NCI-H82 treated with DMSO at 0.1 percent for 48 hours (cell line): Measurements from ENCODE around the gene INTS13.
"Not testable (repeated sequence)": the region's sequence is repeated elsewhere in the genome, so short reads cannot be mapped to it uniquely, and the experiment has no call there.

Source experiments
- DNase-seq: peaks from one replicate; lab custom pipeline; 2025; ENCODE audit not compliant: unreplicated experiment; lab: John Stamatoyannopoulos, UW

INTS13 gene

DNA sequence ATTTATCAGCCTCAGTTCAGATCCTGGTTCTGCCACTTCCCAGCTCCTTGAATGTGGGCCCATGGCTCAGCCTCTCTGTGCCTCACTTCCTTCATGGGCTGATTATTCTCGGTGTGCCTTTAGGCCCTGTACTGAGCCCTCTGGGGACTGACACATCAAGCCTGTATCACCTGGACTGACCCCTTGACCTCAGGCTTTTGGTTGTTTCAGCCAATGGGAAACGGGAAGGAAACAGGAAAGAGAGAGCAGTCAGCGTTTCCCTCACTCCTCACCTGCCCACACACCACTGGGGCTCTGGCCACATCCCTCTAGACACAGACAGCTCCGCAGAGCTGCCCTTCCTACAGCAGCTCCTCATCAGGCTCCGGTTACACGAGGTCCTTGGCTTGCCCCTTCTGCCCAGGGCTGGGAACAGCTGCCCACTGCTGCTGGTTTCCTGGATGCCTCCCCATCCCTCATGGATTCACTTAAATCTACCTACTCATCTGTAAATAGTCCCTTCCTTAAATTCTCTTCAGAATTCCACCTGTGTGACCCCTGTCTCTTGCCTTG is 67.8 kb downstream of the INTS13 start:
- no peak for DNase-seq

DNA sequence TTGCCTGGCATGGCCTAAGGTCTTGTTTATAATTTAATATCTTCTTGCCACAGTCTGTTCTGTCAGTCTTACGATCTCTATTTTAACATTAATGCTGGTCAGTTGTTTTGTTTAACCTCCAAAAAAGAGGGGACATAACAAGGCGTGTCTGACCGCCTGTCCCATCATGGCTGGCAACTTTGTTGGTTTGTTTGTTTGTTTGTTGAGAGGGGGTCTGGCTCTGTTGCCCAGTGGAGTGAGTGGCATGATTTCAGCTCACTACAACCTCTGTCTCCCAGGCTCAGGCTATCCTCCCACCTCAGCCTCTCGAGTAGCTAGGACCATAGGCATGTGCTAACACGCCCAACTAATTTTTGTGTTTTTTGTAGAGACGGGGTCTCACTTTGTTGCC is 68.7 kb downstream of the INTS13 start:
- DNase-seq = no peak

DNA sequence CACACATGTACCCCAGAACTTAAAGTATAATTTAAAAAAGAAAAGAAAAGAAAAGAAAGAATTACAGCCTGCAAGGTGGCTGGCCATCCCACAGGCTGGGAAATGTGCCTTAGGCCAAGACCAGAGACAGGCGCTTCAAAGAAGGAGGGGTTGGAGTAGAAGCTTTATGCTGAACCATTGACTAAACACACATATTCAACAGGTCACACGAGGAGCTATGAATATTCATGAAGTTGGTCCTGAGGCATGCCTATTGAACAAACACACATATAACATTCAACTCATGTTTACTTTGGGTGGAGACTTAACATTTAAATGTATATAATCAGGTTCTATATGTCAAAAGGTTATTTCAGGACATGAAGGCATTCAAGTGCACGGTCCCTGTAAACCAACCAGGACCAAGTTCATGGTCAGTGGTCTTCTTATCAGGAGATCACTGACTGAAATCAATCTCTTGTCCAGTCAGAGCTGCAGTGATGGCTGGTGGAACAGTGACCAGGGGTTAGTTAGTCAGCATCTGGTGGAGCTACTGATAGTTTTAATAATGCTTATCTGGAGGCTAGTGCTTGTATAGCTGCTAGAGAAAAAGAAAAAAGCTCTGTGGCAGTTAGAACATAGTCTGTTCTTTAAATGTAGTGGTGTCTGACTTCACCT is 69.2 kb downstream of the INTS13 start:
- no peak for DNase-seq

DNA sequence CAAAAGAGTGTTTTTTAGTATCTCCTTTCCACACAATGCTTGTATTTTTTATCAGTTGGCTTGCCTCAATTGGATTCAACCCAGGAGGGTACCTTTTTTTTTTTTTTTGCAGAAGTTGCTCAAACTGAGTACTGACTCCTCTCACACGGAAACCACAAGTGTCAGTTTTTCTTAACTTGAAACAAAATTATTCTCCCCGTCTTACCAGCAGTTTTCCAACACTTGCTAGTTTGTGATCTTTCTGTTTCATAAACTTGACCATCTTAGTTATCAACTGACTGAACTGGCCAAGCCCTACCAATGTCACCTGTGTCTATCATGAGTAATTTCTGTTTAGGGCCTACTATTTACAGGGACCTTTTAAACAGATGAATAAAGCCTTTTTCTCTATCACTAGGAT is 70.7 kb downstream of the INTS13 start:
- DNase-seq = no peak

DNA sequence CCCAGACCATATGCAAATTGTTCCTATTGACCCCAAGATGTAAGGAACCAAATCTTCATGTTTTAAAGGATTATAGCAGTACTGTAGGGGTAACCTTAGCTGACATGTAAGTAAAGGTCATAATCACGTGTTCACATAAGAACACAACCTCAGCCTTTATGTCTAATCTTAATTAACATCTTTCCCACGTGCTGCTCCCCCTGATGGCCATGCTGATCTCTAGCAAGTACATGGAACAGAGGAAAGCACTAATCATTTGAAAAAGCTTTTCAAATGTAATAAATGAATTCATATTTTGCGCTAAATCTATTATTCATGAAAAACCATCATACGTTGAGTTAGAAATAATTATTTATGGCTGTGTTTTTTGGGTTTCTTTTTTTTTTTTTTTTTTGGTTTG is 74.3 kb downstream of the INTS13 start:
- peak; percentile 16 for DNase-seq

DNA sequence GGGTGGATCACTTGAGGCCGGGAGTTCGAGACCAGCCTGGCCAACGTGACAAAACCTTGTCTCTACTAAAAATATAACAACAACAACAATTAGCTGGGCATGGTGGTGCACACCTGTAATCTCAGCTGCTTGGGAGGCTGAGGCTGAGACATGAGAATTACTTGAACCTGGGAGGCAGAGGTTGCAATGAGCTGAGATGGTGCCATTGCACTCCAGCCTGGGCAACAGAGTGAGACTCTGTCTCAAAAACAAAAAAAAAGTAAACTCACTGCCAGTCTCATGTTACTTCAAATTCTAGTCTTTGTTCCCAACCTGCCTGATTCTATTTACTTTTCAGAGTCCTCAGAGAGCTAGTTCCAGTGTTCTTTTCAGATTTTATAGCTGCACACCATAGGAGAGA is 75.0 kb downstream of the INTS13 start:
- not testable (repeated sequence) for DNase-seq

DNA sequence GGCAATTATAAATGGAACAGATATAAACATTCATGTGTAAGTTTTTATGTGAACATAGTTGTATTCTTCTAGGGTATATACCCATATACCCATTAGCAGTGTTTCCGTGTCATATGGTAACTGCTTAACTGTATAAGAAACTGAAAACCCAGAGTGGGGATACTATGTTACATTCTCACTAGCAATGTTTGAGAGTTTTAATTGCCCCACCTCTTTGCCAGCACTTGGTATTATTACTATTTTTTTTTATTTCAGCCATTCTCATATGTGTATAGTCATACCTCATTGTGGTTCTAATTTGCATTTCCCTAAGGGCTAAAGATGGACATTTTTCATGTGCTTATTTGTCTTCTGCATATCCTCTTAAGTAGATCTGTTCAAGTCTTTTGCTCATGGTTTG is 76.1 kb downstream of the INTS13 start:
- no peak for DNase-seq

DNA sequence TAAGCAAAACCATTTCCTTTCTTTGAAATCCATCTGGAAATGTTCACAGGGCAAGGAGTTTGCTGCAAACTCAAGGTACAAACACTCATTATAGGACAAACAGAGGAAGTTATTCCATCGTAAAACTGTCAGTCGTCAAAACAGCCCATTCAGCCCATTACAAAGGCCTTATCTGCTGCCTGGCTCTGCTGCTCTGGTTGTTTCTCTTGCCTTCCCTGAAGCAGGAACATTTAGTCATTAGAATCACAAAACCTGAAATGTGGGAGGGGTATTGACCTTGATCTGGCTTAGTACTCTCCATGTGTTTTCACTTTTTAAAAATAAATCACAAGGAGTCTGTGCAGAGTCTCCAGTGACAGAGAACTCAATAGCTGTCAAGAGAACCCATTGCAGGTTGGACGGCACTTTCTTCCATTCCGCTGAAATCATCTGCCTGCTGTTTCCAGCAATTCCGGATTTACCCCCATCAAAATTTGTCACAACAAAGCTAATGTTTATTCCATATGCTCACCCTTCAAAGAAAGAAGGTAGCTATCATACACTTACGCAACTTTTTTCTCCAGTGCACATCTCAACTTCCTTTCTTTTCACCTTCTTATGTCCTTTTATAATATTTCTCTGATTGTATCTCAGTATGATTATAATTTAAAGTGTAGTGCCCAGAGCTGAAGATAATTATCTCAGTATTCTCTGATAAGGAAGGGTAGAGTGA is 80.2 kb downstream of the INTS13 start:
- no peak for DNase-seq

DNA sequence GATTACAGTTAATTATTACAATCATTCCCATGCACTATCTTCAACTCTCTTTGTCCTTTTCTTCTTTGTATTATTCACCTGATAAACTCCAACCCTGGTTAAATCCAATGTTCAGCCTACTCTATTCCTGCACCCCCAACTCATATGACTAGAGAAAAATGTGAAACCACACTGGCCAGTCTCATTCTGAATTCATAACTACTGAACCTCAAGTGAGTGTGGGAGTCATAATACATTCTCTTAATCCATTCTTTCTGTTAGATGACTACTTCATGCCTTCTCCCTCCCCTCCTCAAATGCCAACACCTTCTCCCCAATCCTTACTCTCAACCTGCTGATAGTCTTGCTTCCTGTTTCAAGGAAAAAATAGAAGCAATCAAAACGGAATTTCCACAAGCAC is 82.4 kb downstream of the INTS13 start:
- no peak for DNase-seq
